ENCODE measurements around the gene PALD1.

The PALD1 gene

GRCh38 chr10:70541736-70542564 lies 63.4 kb downstream of the PALD1 start:
- Histone ChIP-seq H3K9ac (ENCODE audit: low read depth in 1 of 2, low read length in 2 of 2) (no peak overlapping the region), H3K4me3 (ENCODE audit: low read depth in 1 of 2, low read length in 2 of 2) (no peak overlapping the region), H3K9me3 (ENCODE audit: control insufficient read depth in 1 of 2, low read length in 2 of 2) (no peaks in the 10 kb centered on the region), H3K4me1 (ENCODE audit: control insufficient read depth in 1 of 2, insufficient read depth in 2 of 2, low read length in 2 of 2) (peaks cover 0 to 6% of the 10 kb centered on the region in 2 donors), H3K27ac (ENCODE audit: low read depth, low read length) (no peak overlapping the region), H3K27me3 (ENCODE audit: control insufficient read depth in 1 of 2, insufficient read depth in 2 of 2, low read length in 2 of 2) (no peaks in the 10 kb centered on the region), H3K36me3 (ENCODE audit: control insufficient read depth in 1 of 2, insufficient read depth in 2 of 2, low read length in 2 of 2) (no peaks in the 10 kb centered on the region)

GRCh38 chr10:70542565-70542938 lies 64.0 kb downstream of the PALD1 start:
- no peak overlapping the region for H3K4me3 ChIP-seq (ENCODE audit: low read depth in 1 of 2, low read length in 2 of 2)
- no peaks in the 10 kb centered on the region for H3K36me3 ChIP-seq (ENCODE audit: control insufficient read depth in 1 of 2, insufficient read depth in 2 of 2, low read length in 2 of 2)
- no peak overlapping the region for H3K9ac ChIP-seq (ENCODE audit: low read depth in 1 of 2, low read length in 2 of 2)
- no peak overlapping the region for H3K27ac ChIP-seq (ENCODE audit: low read depth, low read length)
- H3K9me3 ChIP-seq (ENCODE audit: control insufficient read depth in 1 of 2, low read length in 2 of 2): no peaks in the 10 kb centered on the region
- peaks cover 0 to 6% of the 10 kb centered on the region in 2 donors for H3K4me1 ChIP-seq (ENCODE audit: control insufficient read depth in 1 of 2, insufficient read depth in 2 of 2, low read length in 2 of 2)
- no peaks in the 10 kb centered on the region for H3K27me3 ChIP-seq (ENCODE audit: control insufficient read depth in 1 of 2, insufficient read depth in 2 of 2, low read length in 2 of 2)

- H3K4me1 ChIP-seq (ENCODE audit: control insufficient read depth in 1 of 2, insufficient read depth in 2 of 2, low read length in 2 of 2): no peaks in the 10 kb centered on the region
- no peak overlapping the region for H3K4me3 ChIP-seq (ENCODE audit: low read depth in 1 of 2, low read length in 2 of 2)
- H3K9ac ChIP-seq (ENCODE audit: low read depth in 1 of 2, low read length in 2 of 2): no peak overlapping the region
- no peak overlapping the region for H3K27ac ChIP-seq (ENCODE audit: low read depth, low read length)
- H3K36me3 ChIP-seq (ENCODE audit: control insufficient read depth in 1 of 2, insufficient read depth in 2 of 2, low read length in 2 of 2): no peaks in the 10 kb centered on the region
- H3K27me3 ChIP-seq (ENCODE audit: control insufficient read depth in 1 of 2, insufficient read depth in 2 of 2, low read length in 2 of 2): no peaks in the 10 kb centered on the region
- no peaks in the 10 kb centered on the region for H3K9me3 ChIP-seq (ENCODE audit: control insufficient read depth in 1 of 2, low read length in 2 of 2)
These were observed 65.3 kb downstream of the PALD1 start for GRCh38 chr10:70543911-70544310.

- no peaks in the 10 kb centered on the region for H3K36me3 ChIP-seq (ENCODE audit: control insufficient read depth in 1 of 2, insufficient read depth in 2 of 2, low read length in 2 of 2)
- no peaks in the 10 kb centered on the region for H3K4me1 ChIP-seq (ENCODE audit: control insufficient read depth in 1 of 2, insufficient read depth in 2 of 2, low read length in 2 of 2)
- no peak overlapping the region for H3K27ac ChIP-seq (ENCODE audit: low read depth, low read length)
- H3K9me3 ChIP-seq (ENCODE audit: control insufficient read depth in 1 of 2, low read length in 2 of 2): no peaks in the 10 kb centered on the region
- no peak overlapping the region for H3K4me3 ChIP-seq (ENCODE audit: low read depth in 1 of 2, low read length in 2 of 2)
- no peaks in the 10 kb centered on the region for H3K27me3 ChIP-seq (ENCODE audit: control insufficient read depth in 1 of 2, insufficient read depth in 2 of 2, low read length in 2 of 2)
- no peak overlapping the region for H3K9ac ChIP-seq (ENCODE audit: low read depth in 1 of 2, low read length in 2 of 2)
These were observed 66.1 kb downstream of the PALD1 start for GRCh38 chr10:70544431-70545340.

GRCh38 chr10:70546584-70546983 lies 68.0 kb downstream of the PALD1 start:
- Histone ChIP-seq H3K27ac (ENCODE audit: low read depth, low read length) (no peak overlapping the region), H3K4me1 (ENCODE audit: control insufficient read depth in 1 of 2, insufficient read depth in 2 of 2, low read length in 2 of 2) (peaks cover 0 to 1% of the 10 kb centered on the region in 2 donors), H3K9ac (ENCODE audit: low read depth in 1 of 2, low read length in 2 of 2) (no peak overlapping the region), H3K27me3 (ENCODE audit: control insufficient read depth in 1 of 2, insufficient read depth in 2 of 2, low read length in 2 of 2) (no peaks in the 10 kb centered on the region), H3K4me3 (ENCODE audit: low read depth in 1 of 2, low read length in 2 of 2) (no peak overlapping the region), H3K36me3 (ENCODE audit: control insufficient read depth in 1 of 2, insufficient read depth in 2 of 2, low read length in 2 of 2) (no peaks in the 10 kb centered on the region), H3K9me3 (ENCODE audit: control insufficient read depth in 1 of 2, low read length in 2 of 2) (no peaks in the 10 kb centered on the region)

- no peaks in the 10 kb centered on the region for H3K36me3 ChIP-seq (ENCODE audit: control insufficient read depth in 1 of 2, insufficient read depth in 2 of 2, low read length in 2 of 2)
These were observed 70.9 kb downstream of the PALD1 start for GRCh38 chr10:70549351-70549961.

GRCh38 chr10:70549962-70550458 lies 71.4 kb downstream of the PALD1 start:
- H3K27ac ChIP-seq (ENCODE audit: low read depth, low read length): no peak overlapping the region
- no peak overlapping the region for H3K4me3 ChIP-seq (ENCODE audit: low read depth in 1 of 2, low read length in 2 of 2)
- no peaks in the 10 kb centered on the region for H3K36me3 ChIP-seq (ENCODE audit: control insufficient read depth in 1 of 2, insufficient read depth in 2 of 2, low read length in 2 of 2)

More at GRCh38 chr10:70549351-70549961, 70.9 kb downstream of the PALD1 start:
- H3K4me3 ChIP-seq (ENCODE audit: low read depth in 1 of 2, low read length in 2 of 2): no peak overlapping the region
- H3K27me3 ChIP-seq (ENCODE audit: control insufficient read depth in 1 of 2, insufficient read depth in 2 of 2, low read length in 2 of 2): no peaks in the 10 kb centered on the region
- H3K9ac ChIP-seq (ENCODE audit: low read depth in 1 of 2, low read length in 2 of 2): no peak overlapping the region
- H3K27ac ChIP-seq (ENCODE audit: low read depth, low read length): no peak overlapping the region
- peaks cover 0 to 6% of the 10 kb centered on the region in 2 donors for H3K4me1 ChIP-seq (ENCODE audit: control insufficient read depth in 1 of 2, insufficient read depth in 2 of 2, low read length in 2 of 2)
- no peaks in the 10 kb centered on the region for H3K9me3 ChIP-seq (ENCODE audit: control insufficient read depth in 1 of 2, low read length in 2 of 2)

GRCh38 chr10:70550459-70550858 lies 71.9 kb downstream of the PALD1 start:
- Histone ChIP-seq H3K36me3 (ENCODE audit: control insufficient read depth in 1 of 2, insufficient read depth in 2 of 2, low read length in 2 of 2) (no peaks in the 10 kb centered on the region), H3K27ac (ENCODE audit: low read depth, low read length) (no peak overlapping the region), H3K27me3 (ENCODE audit: control insufficient read depth in 1 of 2, insufficient read depth in 2 of 2, low read length in 2 of 2) (no peaks in the 10 kb centered on the region), H3K9me3 (ENCODE audit: control insufficient read depth in 1 of 2, low read length in 2 of 2) (no peaks in the 10 kb centered on the region), H3K4me1 (ENCODE audit: control insufficient read depth in 1 of 2, insufficient read depth in 2 of 2, low read length in 2 of 2) (peaks cover 0 to 6% of the 10 kb centered on the region in 2 donors), H3K9ac (ENCODE audit: low read depth in 1 of 2, low read length in 2 of 2) (no peak overlapping the region), H3K4me3 (ENCODE audit: low read depth in 1 of 2, low read length in 2 of 2) (no peak overlapping the region)

More at GRCh38 chr10:70549962-70550458, 71.4 kb downstream of the PALD1 start:
- Histone ChIP-seq H3K9me3 (ENCODE audit: control insufficient read depth in 1 of 2, low read length in 2 of 2) (no peaks in the 10 kb centered on the region), H3K27me3 (ENCODE audit: control insufficient read depth in 1 of 2, insufficient read depth in 2 of 2, low read length in 2 of 2) (no peaks in the 10 kb centered on the region), H3K4me1 (ENCODE audit: control insufficient read depth in 1 of 2, insufficient read depth in 2 of 2, low read length in 2 of 2) (peaks cover 0 to 6% of the 10 kb centered on the region in 2 donors), H3K9ac (ENCODE audit: low read depth in 1 of 2, low read length in 2 of 2) (no peak overlapping the region)

- Histone ChIP-seq H3K4me1 (ENCODE audit: control insufficient read depth in 1 of 2, insufficient read depth in 2 of 2, low read length in 2 of 2) (peaks cover 0 to 6% of the 10 kb centered on the region in 2 donors), H3K36me3 (ENCODE audit: control insufficient read depth in 1 of 2, insufficient read depth in 2 of 2, low read length in 2 of 2) (no peaks in the 10 kb centered on the region), H3K9me3 (ENCODE audit: control insufficient read depth in 1 of 2, low read length in 2 of 2) (no peaks in the 10 kb centered on the region), H3K9ac (ENCODE audit: low read depth in 1 of 2, low read length in 2 of 2) (no peak overlapping the region), H3K27me3 (ENCODE audit: control insufficient read depth in 1 of 2, insufficient read depth in 2 of 2, low read length in 2 of 2) (no peaks in the 10 kb centered on the region), H3K4me3 (ENCODE audit: low read depth in 1 of 2, low read length in 2 of 2) (no peak overlapping the region), H3K27ac (ENCODE audit: low read depth, low read length) (no peak overlapping the region)
These were observed 72.9 kb downstream of the PALD1 start for GRCh38 chr10:70551466-70551865.
